NK-92 (cell line): ENCODE data around the gene INCA1.

ENCODE experiments used
- DNase-seq: peaks from one replicate; lab custom pipeline; 2025; ENCODE audit not compliant: unreplicated experiment; lab: John Stamatoyannopoulos, UW

The INCA1 gene

DNA sequence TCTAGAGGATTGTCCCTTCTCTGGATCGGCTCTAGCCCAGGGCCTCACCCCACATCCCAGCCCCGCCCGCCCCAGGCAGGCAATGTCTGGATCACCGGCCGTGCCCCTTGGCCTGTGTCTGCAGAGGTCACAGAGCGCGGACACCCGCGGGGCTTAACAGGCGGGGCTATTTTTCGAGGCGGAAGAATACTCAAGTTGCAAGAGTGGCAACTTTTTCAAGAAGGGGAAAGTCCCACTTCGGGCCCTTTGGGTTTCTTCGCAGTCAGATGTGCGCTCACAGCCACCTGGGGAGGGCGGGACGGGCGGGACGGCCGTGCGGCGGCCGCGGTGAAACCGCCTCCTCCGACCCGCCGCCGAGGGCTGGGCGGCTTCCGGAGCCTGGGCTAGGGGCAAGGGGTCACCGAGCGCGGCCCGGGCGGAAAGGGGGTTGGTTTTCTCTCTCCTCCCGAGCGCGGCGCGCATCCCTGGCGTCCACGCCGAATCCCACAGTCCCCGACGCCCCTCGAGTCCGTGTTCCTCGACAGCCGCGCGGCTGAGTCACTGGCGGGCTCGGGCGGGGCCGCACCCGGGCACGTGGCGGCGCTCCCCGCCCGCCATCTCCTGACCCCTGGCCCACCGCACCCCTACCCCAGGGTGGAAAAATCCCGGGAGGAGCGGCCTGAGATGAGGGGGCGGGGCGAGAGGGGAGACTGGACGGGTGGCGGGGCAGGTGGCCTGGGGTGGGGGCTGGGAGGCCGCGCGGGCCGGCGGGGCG is 47.8 kb downstream of the INCA1 start:
- no peak for DNase-seq

DNA sequence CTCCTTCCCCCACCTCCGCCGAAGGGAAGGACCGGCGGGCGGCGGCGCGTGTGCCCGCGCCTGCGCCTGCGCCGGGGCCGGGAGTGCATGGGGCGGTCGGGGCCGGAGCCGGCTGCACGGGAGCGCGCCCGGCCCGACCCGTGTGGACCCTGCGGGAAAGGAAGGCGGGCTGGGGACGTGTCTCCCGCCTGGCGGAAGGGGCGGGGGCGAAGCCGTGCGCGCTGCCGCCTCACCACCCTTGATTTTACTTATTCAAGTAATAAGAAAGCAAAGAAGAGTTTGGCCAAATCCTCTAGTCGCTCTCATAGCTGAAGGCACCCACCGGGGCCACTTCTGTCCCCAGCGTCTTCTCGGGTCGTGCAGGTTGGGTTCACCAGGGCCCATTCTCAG is 48.4 kb downstream of the INCA1 start:
- no peak for DNase-seq

DNA sequence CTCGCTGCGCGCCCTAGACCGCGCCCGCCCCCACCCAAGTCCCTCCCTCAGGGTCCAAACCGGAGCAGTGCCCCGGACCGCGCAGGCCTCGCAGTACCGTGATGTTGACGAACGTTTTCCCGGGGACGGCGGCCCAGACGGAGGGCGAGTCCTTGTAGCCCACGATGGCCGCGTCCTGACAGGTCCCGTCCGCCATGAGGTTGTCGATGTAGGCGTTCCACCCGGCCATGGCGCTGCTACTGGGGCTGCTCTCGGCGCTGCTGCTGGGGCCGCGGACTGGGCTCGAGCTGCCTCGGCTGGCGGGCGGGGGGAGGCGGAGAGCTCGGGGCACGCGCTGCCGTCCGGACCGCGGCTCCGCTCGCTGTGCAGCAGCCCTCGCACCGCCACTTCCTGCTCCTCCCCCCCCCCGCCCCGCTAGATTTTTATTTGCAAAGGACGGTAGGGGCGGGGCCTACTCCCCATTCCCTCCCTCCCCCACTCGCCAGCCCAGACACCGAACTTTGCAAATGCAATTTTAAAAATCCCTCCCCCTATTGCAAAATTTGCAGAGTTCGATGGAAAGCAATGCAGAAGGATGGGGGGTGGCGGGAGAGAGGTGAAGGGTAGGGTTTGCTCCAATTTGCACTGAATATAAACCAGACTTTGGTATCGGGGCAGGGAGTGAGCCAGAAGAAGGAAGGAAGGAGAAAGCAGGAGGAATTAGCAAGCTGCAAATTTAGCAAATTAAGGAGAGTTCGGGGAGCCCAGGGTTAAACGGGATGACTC is 49.0 kb downstream of the INCA1 start, which contains the start of gene PFN1:
Gene PFN1, minus strand, starts transcription at position 365 of the 765 bp plus-strand sequence. Its CDS starts 136 bp downstream, at position 229.
- peak; percentile 59 for DNase-seq

DNA sequence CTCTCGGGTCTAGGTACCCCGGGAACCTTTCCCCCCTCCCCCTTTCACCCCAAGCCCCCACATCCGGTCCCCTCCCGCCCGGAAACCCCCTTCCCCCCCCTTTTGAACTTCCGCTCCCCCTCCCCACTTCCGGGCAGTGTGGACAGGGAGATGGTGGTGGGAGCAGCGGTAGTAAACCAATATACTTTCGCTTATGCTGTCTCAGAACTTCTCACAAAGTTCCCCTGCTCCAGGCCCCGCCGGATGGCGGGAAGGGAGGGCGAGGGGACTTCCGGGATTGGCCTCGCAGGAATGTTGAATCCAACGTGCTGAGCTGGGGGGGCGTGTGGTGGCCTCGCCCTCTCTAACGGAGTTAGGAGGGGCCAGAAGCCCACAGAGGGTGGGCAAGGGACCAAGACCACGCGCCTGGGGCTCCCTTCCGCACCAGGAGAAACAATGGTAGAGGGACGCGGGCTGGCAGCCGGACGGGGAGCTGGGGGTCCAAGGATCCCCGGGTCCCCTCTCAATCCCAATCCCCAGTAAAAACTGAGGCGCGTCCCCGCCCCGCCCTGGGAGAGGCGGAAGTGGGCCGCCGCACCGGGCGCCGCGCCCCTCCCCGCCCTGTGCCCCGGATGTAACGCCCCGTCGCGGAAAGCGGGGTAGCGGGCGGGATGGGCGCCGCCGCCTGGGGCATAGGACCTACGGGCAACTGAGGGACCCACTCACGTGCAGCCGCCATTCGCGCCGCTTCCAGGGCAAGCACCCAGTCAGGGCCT is 49.7 kb downstream of the INCA1 start:
- no peak for DNase-seq

DNA sequence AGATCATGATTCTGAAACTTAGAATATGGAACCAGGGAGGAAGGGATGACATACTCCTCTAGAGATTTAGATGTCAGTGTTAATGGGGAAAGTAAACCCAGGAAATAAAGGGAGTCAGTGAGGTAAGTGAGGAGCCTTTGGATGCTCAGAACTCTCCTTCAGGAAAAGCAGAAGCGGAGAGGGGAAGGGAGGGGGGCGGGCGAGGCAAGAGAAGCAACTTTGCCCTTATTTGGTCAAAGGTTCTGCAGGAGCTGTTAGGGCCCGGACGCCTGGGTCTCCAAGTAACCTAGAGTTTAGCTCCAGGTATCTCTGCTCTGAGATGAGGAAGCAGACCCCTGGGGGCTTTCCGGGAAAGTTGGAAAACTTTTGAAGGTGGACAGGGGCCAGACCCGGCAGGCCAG is 50.3 kb downstream of the INCA1 start:
- no peak for DNase-seq

DNA sequence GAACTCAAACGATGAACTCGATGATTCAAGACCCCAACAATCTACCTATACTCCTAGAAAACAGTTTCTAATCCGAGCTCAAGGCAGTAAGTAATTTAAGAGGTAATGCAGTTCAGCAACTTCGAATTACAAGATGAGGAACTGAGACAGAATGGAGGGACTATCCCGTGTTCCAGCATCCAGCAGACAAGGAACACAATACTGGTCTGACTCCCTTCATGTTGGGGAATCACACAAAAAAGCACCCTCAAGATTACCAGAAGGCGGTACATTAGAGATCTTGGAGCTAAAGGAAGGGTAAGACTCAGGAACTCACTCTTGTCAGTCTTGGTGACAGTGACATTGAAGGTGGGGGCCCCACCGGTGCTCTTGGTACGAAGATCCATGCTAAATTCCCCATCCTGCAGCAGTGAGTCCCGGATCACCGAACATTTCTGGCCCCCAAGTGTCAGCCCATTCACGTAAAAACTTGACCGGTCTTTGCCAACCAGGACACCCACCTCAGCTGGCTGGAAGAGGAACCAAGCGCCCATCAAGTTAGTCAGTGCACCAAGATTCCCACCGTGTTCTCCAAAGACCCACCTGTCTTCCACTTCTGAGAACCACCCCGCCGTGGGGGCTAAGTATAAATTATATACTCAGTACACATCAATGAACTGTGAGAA is 50.9 kb downstream of the INCA1 start:
- DNase-seq, result no peak

DNA sequence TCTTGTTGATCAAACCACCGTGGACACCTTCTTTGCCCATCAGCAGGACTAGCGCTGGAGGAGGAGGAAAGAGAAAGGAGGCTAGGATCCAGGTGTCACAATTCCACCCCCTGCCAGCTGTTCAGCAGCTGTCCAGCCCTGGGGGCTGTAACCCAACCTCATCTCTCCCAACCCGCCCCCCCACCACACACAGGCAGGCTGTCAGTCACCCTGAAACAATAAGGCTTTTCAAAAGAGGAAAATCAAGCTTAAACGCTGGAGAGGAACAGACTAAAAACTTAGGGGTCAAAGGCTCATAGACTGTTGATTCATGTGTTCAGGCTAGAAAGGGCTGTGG is 51.4 kb downstream of the INCA1 start:
- DNase-seq, result no peak

DNA sequence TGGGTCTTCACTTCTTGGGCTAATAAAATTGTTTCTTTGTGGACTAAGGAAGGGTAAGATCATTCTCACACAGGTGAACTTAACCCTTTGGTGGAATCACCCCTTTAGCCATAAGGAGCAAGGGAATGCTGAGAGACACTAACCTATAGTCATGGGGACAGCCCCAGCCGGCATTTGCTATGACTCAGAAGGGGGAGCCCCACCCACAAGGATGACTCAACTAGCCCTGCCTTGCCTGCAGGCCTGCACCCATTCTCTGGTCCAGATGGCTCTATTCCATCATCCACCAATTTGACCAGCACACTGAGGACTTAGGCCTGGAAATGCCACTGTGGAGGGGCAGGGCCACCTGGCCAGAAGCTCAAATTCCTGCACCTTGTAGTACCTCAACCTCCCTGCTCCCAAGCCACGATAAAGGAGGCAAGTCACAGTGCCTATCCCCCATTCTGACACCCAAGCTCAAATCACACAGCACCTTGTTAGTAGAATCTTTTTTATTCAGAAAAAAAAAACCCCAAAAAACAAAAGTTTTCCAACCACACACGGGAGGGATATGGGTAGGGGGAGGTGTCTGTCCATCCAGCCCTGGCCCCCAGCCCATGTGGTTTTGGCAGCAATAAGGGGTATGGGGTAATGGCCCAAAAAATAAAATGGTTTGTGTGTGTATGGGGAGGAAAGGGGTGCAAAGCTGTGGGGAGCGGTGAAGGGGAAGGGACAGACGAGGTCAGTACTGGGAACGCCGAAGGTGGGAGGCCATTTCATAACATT is 52.0 kb downstream of the INCA1 start:
- DNase-seq, result no peak

DNA sequence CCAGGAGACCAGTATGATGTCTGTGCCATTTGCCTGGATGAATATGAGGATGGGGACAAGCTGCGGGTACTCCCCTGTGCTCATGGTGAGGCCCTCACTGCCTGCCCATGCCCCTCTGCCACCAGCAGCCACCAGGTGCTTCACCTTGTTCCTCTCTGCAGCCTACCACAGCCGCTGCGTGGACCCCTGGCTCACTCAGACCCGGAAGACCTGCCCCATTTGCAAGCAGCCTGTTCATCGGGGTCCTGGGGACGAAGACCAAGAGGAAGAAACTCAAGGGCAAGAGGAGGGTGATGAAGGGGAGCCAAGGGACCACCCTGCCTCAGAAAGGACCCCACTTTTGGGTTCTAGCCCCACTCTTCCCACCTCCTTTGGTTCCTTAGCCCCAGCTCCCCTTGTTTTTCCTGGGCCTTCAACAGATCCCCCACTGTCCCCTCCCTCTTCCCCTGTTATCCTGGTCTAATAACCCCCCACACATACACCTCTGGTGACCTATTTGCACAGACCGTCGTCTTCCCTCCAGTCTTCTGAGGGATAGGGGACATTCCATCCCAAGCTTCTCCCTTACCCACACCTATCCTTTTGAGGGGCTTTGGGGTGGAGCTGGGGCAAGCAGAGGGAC is 52.7 kb downstream of the INCA1 start:
- DNase-seq, result no peak

DNA sequence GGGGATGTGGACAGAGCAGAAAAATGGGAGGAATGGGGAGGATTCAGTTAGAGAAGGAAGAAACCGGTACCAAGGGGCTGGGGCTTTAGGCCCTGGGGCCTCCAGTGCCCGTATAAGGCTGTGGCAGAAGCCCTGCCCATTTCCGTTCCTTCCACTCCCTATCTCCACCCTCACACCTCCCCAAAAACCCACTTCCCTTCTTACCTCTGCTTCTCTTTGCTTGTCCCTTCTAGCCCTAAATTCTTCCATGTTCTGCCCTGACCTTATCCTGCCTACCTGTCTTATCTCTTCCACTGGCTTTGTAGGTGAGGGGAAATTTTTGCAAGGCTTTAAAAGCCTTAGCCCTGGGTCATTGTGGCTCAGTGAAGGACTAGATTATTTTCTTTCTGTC is 53.2 kb downstream of the INCA1 start:
- no peak for DNase-seq

DNA sequence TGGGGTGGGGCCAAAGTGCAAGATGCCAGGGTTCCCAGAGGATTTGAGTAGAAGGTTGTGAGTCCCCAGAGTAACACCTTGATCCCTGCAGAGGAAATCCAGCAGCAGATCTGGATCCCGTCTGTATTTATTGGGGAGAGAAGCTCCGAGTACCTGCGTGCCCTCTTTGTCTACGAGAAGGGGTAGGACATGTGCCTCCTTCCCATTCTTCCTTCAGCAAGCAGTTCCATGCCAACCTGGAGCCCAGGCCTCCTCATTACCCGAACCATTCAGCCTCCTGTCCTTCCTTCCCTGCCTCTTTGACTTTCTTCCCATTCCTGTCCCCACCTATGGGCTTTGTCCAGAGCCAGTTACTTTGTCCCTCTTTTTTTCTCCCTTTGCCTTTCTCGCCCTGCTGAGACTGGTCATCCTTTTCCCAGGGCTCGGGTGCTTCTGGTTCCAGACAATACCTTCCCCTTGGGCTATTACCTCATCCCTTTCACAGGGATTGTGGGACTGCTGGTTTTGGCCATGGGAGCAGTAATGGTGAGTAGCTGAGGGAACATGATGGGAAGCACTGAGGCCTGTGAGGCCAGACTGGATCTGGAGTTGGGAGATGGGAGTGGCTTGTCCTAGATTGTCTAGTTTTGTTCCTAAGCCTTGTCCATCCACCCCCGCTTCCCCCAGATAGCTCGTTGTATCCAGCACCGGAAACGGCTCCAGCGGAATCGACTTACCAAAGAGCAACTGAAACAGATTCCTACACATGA is 54.4 kb downstream of the INCA1 start:
- DNase-seq, result no peak

DNA sequence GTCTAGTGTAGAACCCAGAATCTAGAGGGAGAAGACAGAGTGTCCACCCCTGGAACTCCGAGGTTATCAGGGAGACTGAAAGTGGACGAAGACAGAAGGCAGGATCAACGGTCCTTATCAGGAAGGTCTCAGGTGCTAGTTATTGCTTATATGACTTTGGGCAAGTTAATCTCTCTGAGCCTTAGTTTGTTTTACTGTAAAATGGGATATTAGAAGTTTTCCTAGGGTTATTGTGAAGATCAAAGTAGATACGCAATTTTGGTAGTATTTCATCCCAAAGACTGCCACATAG is 56.1 kb downstream of the INCA1 start:
- no peak for DNase-seq

DNA sequence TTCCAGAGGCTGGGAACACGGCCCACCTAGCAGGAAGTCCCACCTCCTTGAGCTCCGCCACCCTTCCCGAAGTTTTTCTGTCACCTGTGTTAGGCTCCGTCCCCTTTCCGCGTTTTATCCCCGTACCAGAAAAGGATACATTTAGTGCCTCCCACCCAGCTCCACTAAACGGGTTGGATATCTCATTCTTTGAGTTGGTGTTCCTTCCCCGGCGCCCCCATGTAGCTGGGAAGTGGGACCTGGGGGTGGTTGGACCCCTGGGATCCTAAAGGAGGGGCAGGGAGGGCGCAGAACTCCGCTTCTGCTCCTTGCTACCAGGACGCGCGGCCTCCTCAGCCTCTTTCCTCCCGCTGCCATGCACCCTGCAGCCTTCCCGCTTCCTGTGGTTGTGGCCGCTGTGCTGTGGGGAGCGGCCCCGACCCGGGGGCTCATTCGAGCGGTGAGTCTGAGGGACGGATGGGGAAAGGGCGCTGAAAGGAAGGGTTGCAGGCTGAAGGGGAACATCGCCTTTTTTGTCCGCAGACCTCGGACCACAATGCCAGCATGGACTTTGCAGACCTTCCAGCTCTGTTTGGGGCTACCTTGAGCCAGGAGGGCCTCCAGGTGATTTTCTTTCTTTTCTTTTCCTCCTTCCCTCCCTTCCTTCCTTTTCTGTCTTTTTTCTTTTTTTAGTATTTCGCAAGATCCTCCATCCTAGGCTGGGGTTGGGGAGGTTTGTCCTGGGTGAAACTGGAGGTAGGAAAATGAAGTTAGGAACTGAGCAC is 56.6 kb downstream of the INCA1 start:
- DNase-seq, result no peak

DNA sequence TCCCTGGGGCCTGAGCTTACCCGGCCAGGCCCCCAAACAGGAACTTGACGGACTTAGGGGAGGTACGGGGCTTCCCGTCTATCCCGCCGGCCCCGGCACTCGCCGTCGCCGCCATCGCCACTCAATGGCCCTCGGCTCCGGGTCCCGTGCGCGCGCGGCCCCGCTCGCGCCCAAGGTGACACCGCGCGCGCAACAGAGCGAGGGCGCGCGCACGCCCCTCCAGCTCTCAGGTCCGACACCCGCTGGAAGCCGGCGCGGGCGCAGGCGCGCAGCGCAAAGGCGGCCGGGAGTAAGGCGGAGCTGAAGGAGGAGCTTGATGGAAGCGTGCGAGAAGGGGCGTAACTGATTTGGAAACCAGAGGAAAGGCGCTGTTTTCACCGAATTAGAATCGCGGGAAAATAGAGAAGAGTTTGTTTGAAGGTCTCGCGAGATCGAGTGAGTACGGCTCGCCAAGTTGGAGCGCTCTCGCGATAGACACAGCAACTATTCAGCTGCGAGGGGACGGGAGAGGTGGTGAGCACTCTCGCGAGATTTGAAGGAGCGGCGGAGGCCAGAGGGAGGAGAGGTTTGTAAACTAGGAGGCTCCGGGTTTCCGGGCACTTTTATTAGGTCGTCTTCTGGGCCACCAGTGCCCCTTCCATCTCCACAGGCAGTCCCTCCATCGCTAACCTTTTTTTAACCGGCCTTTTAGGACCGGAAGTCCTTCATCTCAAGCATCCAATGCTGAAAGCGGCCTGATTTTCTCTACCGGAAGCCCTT is 57.3 kb downstream of the INCA1 start, which contains the start of the genes RNF167 and SLC25A11:
Gene RNF167, plus strand, starts transcription at position 473 of the 759 bp plus-strand sequence. CDS start 642 bp downstream, outside the sequence.
Gene SLC25A11, minus strand, starts transcription at position 251 of the 759 bp plus-strand sequence. Its CDS starts 136 bp downstream, at position 115.
- peak; percentile 76 for DNase-seq

DNA sequence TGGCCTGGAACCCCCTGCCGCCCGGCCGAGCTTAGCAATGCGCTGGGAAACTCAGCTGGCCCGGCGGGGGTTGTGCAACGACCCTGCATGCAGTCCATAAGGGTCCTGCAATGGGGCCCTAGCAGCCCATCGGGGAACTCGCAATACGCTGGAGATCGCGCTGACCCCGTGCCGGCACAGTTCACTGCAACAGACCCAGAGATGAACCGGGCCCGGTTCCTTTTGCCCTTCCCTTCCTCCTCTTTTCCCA is 57.9 kb downstream of the INCA1 start:
- no peak for DNase-seq

DNA sequence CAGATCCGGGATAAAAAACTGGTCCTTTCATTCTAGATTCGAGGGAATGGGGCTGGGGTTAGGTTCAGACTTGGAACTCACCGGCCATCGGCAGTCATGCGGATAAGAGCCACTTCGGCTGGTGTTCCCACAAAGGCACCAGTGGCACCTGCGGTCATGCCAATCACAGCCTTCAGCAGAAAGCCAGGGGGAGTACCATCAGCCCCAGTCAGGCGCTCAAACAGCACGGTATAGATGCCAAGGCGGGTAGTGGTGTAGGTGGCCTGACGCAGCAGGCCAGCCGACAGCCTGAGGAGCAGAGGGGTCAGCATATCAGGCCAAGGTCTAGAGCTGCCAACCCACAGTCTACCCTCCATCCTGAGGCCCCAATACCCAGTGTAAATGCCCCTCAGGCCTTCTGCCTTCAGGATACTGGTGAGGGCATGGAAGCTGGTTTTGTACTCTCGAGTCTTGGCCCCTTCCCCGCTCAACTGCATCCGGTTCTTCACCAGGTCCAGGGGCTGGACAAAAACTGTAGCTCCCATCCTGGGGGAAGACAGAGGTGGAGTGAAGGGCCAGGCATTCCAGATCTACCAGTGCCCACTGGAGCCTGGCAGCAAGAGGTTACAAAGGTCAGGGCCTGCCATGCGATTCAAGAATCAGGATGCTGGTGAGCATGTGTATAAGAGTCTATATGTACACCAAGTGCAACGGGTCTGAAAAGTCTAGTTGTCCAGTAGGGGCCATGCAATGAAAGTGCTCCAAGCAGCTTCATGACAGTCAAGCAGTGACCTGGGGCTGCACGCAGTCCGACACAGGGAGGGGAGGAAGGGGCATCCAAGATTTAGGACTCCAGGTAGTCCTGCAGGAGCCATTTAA is 58.4 kb downstream of the INCA1 start:
- DNase-seq, result no peak
